Measurements from ENCODE around the gene SYTL3. TPM values are rescaled to one million over a fixed set of nuclear protein-coding genes. Genes with fewer than 3 reads are reported as not detected.

Gene SYTL3
- total and polyA plus RNA-seq, 2 of the 8 experiments (the other 6 are each of a cell fraction or from before 2014, with no cell fraction given), result 0.27 to 0.99 TPM

- H3K23me2 ChIP-seq (ENCODE audit: low read depth, low read length), result no peaks in the 10 kb centered on the region
- no peak overlapping the region for H2BK5ac ChIP-seq (ENCODE audit: low read depth, low read length)
- H3K4me2 ChIP-seq (ENCODE audit: insufficient read depth in 1 of 2, low read depth in 2 of 2, low read length in 2 of 2), result no peak overlapping the region
- FAIRE-seq (no peak), DNase-seq (ENCODE audit: low read depth in 1 of 2, low spot score in 2 of 2) (no peak)
- H4K91ac ChIP-seq (replicated peaks; ENCODE audit: insufficient read length, low read length), result no peak overlapping the region
- H3K18ac ChIP-seq (ENCODE audit: extremely low read depth, low read length), result no peak overlapping the region
- H3K23ac ChIP-seq (ENCODE audit: insufficient read length), result no peak overlapping the region
- no peak overlapping the region for H3K27ac ChIP-seq (ENCODE audit: low read depth, low read length)
- peaks cover 3 to 15% (median 10%) of the 10 kb centered on the region in 4 experiments for H3K4me1 ChIP-seq (replicated peaks in 1 of 4; ENCODE audit: control insufficient read depth in 3 of 4, insufficient read depth in 4 of 4, low read length in 3 of 4)
- H4K5ac ChIP-seq (ENCODE audit: insufficient read length, low read depth, low read length), result no peak overlapping the region
- H3K4me3 ChIP-seq (ENCODE audit: extremely low read depth in 1 of 4, insufficient read depth in 2 of 4, low read depth in 3 of 4, low read length in 4 of 4), result no peak overlapping the region
- peaks cover 55 to 100% of the 10 kb centered on the region in 2 experiments for H3K79me2 ChIP-seq (ENCODE audit: control insufficient read depth in 1 of 2, insufficient read depth in 2 of 2, low read length in 2 of 2)
- no peak overlapping the region for H2BK15ac ChIP-seq (ENCODE audit: low read length)
- no peaks in the 10 kb centered on the region for H3K27me3 ChIP-seq (replicated peaks in 1 of 4; ENCODE audit: control insufficient read depth in 3 of 4, extremely low read depth in 1 of 4, insufficient read depth in 3 of 4, low read length in 3 of 4)
- no peak overlapping the region for H2BK20ac ChIP-seq (ENCODE audit: low read length)
- WGBS, 2 experiments (ENCODE audit: extremely low coverage in 1 of 2, insufficient coverage in 1 of 2, insufficient read length in 1 of 2, insufficient replicate concordance in 2 of 2, low coverage in 1 of 2, low lambda C conversion rate in 2 of 2, missing lambda C conversion rate in 1 of 2), result 95% methylated on average over 3 of the region's 3 CpGs; no CpG with 5 or more reads in 1 of the 2 experiments
- H3K36me3 ChIP-seq (ENCODE audit: control insufficient read depth in 2 of 4, insufficient read depth in 4 of 4, low read length in 3 of 4), result peaks cover 0 to 13% (median 0%) of the 10 kb centered on the region in 4 experiments; a peak in 2 of 8 replicates
- no peak overlapping the region for H3K14ac ChIP-seq (ENCODE audit: insufficient read length)
- H3K4ac ChIP-seq (replicated peaks; ENCODE audit: insufficient read length, low read depth, low read length), result no peak overlapping the region
- H2BK12ac ChIP-seq (ENCODE audit: low read depth, low read length), result no peak overlapping the region
- H3K56ac ChIP-seq (replicated peaks; ENCODE audit: insufficient read length, low read depth, low read length), result no peak overlapping the region
- H2AFZ ChIP-seq (ENCODE audit: low read length), result no peak overlapping the region
- no peak overlapping the region for H4K8ac ChIP-seq (ENCODE audit: extremely low read depth, insufficient read depth, low read length)
- no peaks in the 10 kb centered on the region; a peak in 1 of 4 replicates for H3K9me3 ChIP-seq (ENCODE audit: insufficient read depth in 2 of 2, low read depth in 1 of 2, low read length in 1 of 2)
- no peak overlapping the region for H2BK120ac ChIP-seq (replicated peaks; ENCODE audit: low read depth, low read length)
- ChIA-PET CTCF (ENCODE audit: partially characterized antibody) (interaction anchor here (1.4 to 3.7 kb wide), 6 partner anchors 11 to 174 kb away, joined by 3 to 25 read pairs (median 6); no protein-coding TSS in a partner anchor), POLR2A (ENCODE audit: partially characterized antibody) (interaction anchor here (0.7 to 5.6 kb wide), 5 partner anchors 11 to 20 kb away, joined by 3 to 31 read pairs (median 4); no protein-coding TSS in a partner anchor)
- no peak overlapping the region for H2AK5ac ChIP-seq (ENCODE audit: low read depth, low read length)
- peaks cover 48 to 53% of the 10 kb centered on the region in 2 experiments for H4K20me1 ChIP-seq (replicated peaks in 1 of 2; ENCODE audit: control insufficient read depth in 1 of 2, insufficient read depth in 2 of 2, low read length in 2 of 2)
- peaks cover 10% of the 10 kb centered on the region for H3K79me1 ChIP-seq (ENCODE audit: low read depth, low read length)
- no peak overlapping the region for H3K9ac ChIP-seq (replicated peaks in 1 of 4; ENCODE audit: extremely low read depth in 1 of 4, low read depth in 3 of 4, low read length in 3 of 4)
- TF ChIP-seq CTCF (IDR thresholded peaks at IDR 0.05; ENCODE audit: control extremely low read depth in 1 of 3, insufficient read depth in 1 of 3, low read depth in 1 of 3, low read length in 3 of 3) (no peak), SP4 (IDR thresholded peaks at IDR 0.05; ENCODE audit: low read length) (no peak), CREB1 (IDR thresholded peaks at IDR 0.05) (no peak), KDM5A (IDR thresholded peaks at IDR 0.05; ENCODE audit: low read length) (no peak), SAP30 (IDR thresholded peaks at IDR 0.05; ENCODE audit: insufficient read depth, insufficient replicate concordance, low read length) (no peak), PHF8 (conservative IDR thresholded peaks at IDR 0.05; ENCODE audit: low read depth, low read length) (no peak)
- TF ChIP-seq, protein P1, sequence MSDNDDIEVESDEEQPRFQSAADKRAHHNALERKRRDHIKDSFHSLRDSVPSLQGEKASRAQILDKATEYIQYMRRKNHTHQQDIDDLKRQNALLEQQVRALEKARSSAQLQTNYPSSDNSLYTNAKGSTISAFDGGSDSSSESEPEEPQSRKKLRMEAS (IDR thresholded peaks at IDR 0.05), result no peak
Observed at GRCh38 chr6:158797331-158798310, 147.8 kb downstream of the SYTL3 start.
